ENCODE data around the gene UNKL.

DNA sequence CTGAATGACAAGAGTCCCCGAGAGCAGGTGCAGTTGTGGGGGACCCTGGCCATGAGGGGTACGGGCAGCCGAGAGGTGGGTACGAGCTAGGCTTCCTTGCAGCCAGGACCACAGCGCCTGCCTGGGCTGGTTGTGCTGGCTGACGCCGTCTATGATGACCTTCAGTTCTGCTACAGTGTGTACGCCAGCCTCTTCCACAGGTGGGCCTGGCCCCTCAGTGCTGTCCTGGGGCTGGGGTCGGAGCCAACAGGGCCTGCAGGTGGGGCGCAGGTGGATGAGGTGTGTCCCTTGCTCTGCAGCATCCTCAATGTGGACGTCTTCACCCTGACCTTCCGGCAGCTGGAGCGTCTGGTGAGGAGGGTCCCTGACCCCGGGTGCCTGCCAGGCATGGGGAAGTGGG, 70.0 kb downstream of the UNKL start:
- TF ChIP-seq, protein P1, sequence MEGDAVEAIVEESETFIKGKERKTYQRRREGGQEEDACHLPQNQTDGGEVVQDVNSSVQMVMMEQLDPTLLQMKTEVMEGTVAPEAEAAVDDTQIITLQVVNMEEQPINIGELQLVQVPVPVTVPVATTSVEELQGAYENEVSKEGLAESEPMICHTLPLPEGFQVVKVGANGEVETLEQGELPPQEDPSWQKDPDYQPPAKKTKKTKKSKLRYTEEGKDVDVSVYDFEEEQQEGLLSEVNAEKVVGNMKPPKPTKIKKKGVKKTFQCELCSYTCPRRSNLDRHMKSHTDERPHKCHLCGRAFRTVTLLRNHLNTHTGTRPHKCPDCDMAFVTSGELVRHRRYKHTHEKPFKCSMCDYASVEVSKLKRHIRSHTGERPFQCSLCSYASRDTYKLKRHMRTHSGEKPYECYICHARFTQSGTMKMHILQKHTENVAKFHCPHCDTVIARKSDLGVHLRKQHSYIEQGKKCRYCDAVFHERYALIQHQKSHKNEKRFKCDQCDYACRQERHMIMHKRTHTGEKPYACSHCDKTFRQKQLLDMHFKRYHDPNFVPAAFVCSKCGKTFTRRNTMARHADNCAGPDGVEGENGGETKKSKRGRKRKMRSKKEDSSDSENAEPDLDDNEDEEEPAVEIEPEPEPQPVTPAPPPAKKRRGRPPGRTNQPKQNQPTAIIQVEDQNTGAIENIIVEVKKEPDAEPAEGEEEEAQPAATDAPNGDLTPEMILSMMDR (IDR thresholded peaks at IDR 0.05): no peak
- no peak for TF ChIP-seq ZFX (IDR thresholded peaks at IDR 0.05; ENCODE audit: borderline replicate concordance)

Data from 22Rv1 (cell line).